HepG2 (cell line): ENCODE measurements around the gene ZBTB46. TPM values are rescaled to one million over a fixed set of nuclear protein-coding genes. Genes with fewer than 3 reads are reported as not detected.

ENCODE experiments used
- AGO1 ChIP-seq: fragments of 200-400 bp; formaldehyde crosslinking; IDR thresholded peaks from 2 replicates; pipeline ENCODE4 v1.6.1; 2017; ENCODE audit warnings: mild to moderate bottlenecking, low read depth, low read length, moderate library complexity; ENCODE audit not compliant: poor library complexity, severe bottlenecking
- ATM ChIP-seq: fragments of 450-650 bp; IDR thresholded peaks from 2 replicates; pipeline ENCODE4 v1.7.1; 2017; ENCODE audit warnings: mild to moderate bottlenecking, borderline replicate concordance
- HNF1A ChIP-seq, 2 experiments: sonication (generic) in 1 of 2; formaldehyde crosslinking in 1 of 2; IDR thresholded peaks; 2 replicates each; pipeline versions ENCODE4 v1.4.0 to v1.6.1; 2016 to 2020; ENCODE audit warnings: borderline replicate concordance in 1 of 2, low read depth in 1 of 2, mild to moderate bottlenecking in 1 of 2, missing genetic modification reagents in 1 of 2
- IKZF1 ChIP-seq: fragments of 450-650 bp; IDR thresholded peaks from 2 replicates; pipeline ENCODE4 v1.7.1; 2016
- KAT8 ChIP-seq: IDR thresholded peaks from 2 replicates; pipeline ENCODE4 v1.6.1; 2016; ENCODE audit warnings: missing genetic modification reagents, missing compliant biosample characterization
- LCORL ChIP-seq, 2 experiments: fragments of 450-650 bp in 1 of 2; sonication (generic) in 1 of 2; formaldehyde crosslinking in 1 of 2; IDR thresholded peaks; 2 replicates each; pipeline versions ENCODE4 v1.5.0 to v1.6.1; 2017 to 2020; ENCODE audit warnings: antibody characterized with exemption in 1 of 2, missing genetic modification reagents in 1 of 2
- MBD4 ChIP-seq: IDR thresholded peaks from 2 replicates; pipeline ENCODE4 v1.6.1; 2012; ENCODE audit warnings: low read length, inconsistent platforms, borderline replicate concordance
- MLXIP ChIP-seq: sonication (generic); formaldehyde crosslinking; IDR thresholded peaks from 2 replicates; pipeline ENCODE4 v1.9.0; 2021; ENCODE audit warnings: missing genetic modification reagents, borderline replicate concordance
- MTF1 ChIP-seq: sonication (generic); formaldehyde crosslinking; IDR thresholded peaks from 2 replicates; pipeline ENCODE4 v1.5.0; 2020; ENCODE audit warnings: missing genetic modification reagents
- RARA ChIP-seq: IDR thresholded peaks from 2 replicates; pipeline ENCODE4 v1.6.1; 2016; ENCODE audit warnings: missing genetic modification reagents, missing compliant biosample characterization
- SKIL ChIP-seq: sonication (generic); formaldehyde crosslinking; IDR thresholded peaks from 2 replicates; pipeline ENCODE4 v1.8.0; 2022; ENCODE audit warnings: missing genetic modification reagents, mild to moderate bottlenecking, moderate library complexity, borderline replicate concordance
- SOX6 ChIP-seq, 2 experiments: fragments of 450-650 bp in 1 of 2; sonication (generic) in 1 of 2; formaldehyde crosslinking in 1 of 2; IDR thresholded peaks; 2 replicates each; pipeline versions ENCODE4 v1.4.0 to v1.6.1; 2017 to 2020; ENCODE audit warnings: antibody characterized with exemption in 1 of 2, mild to moderate bottlenecking in 1 of 2, missing genetic modification reagents in 1 of 2
- TOE1 ChIP-seq: sonication (generic); formaldehyde crosslinking; IDR thresholded peaks from 2 replicates; pipeline ENCODE4 v1.4.0; 2020; ENCODE audit warnings: mild to moderate bottlenecking, missing genetic modification reagents
- TRIM22 ChIP-seq: fragments of 450-650 bp; IDR thresholded peaks from 2 replicates; pipeline ENCODE4 v1.6.1; 2017
- ZBTB49 ChIP-seq: sonication (generic); formaldehyde crosslinking; IDR thresholded peaks from 2 replicates; pipeline ENCODE4 v1.4.0; 2020; ENCODE audit warnings: missing genetic modification reagents, borderline replicate concordance
- ZNF296 ChIP-seq: sonication (generic); formaldehyde crosslinking; conservative IDR thresholded peaks from 2 replicates; pipeline ENCODE4 v1.5.0; 2020; ENCODE audit warnings: mild to moderate bottlenecking, missing genetic modification reagents
- polyA plus RNA-seq, 8 experiments: library from polyadenylated mRNA; depleted of rRNA in 3 of 8; stranded (reverse) in 7 of 8; unstranded in 1 of 8; fragments of >200 nt; fragmentation: Illumina TruSeq in 4 of 8; extraction: Trizol in 4 of 8; gene quantifications; 2 replicates each; pipeline versions ENCODE4 v1.2.1 to v1.2.3, GENCODE V29; 2011 to 2016; ENCODE audit warnings: low read depth in 4 of 8, missing spikeins in 1 of 8, mixed read lengths in 1 of 8; ENCODE audit not compliant: insufficient read depth in 1 of 8
- total RNA-seq, 5 experiments: library from RNA; depleted of rRNA; stranded (reverse); fragments of >200 nt; fragmentation: Illumina TruSeq; extraction: Trizol; gene quantifications; 2 replicates each; pipeline ENCODE4 v1.2.3, GENCODE V29; 2016; ENCODE audit warnings: low read depth in 1 of 5

ZBTB46 gene
- total and polyA plus RNA-seq, 2 of the 13 experiments (the other 11 are each of a cell fraction or from before 2014, with no cell fraction given), result 1.6 to 13.5 TPM

- TF ChIP-seq HNF1A (IDR thresholded peaks at IDR 0.05; ENCODE audit: low read depth) (no peak), HNF1A (CRISPR knock-in tag; IDR thresholded peaks at IDR 0.05; ENCODE audit: borderline replicate concordance) (peak; percentile 49; the same call in 1 of the 2 replicates), SOX6 (IDR thresholded peaks at IDR 0.05) (peak; percentile 83; the same call in 1 of the 2 replicates), SOX6 (CRISPR knock-in tag; IDR thresholded peaks at IDR 0.05) (no peak), KAT8 (no peak), ZNF296 (CRISPR knock-in tag) (0 out of 2 replicates have a peak, but pooled peaks have one; percentile 45), IKZF1 (peak; percentile 100), MTF1 (CRISPR knock-in tag) (no peak), RARA (CRISPR knock-in tag) (no peak), LCORL (IDR thresholded peaks at IDR 0.05) (peak; percentile 68; the same call in 1 of the 2 replicates), LCORL (CRISPR knock-in tag; IDR thresholded peaks at IDR 0.05) (no peak), MLXIP (no peak), MBD4 (no peak), TOE1 (CRISPR knock-in tag) (no peak), TRIM22 (peak; percentile 98), ZBTB49 (CRISPR knock-in tag) (no peak), AGO1 (no peak), SKIL (peak; percentile 51; the same call in 1 of the 2 replicates), ATM (peak; percentile 83; the same call in 1 of the 2 replicates)
Measured at GRCh38 chr20:63846888-63847236, 15.8 kb upstream of the ZBTB46 start (continued).
